Natural killer cell (primary cell): Measurements from ENCODE around the gene THAP12. TPM values are rescaled to one million over a fixed set of nuclear protein-coding genes. Genes with fewer than 3 reads are reported as not detected.

Experiments used
- ATAC-seq, 3 donors: fragments of 150-1000 bp in 2 of 3; fragments of 200-7000 bp in 1 of 3; cut with Tn5 transposase; 1 replicate in 1 of 3; 2 replicates in 2 of 3; pipeline ENCODE4 v1.10.0; 2021; ENCODE audit warnings: mild to moderate bottlenecking in 2 of 3, moderate library complexity in 2 of 3
- DNase-seq, 2 donors: peaks; one replicate each; pipeline versions ENCODE4 v3.0.0 to v3.0.0-alpha.2; 2013 to 2021; ENCODE audit warnings: mixed read lengths in 1 of 2
- H3K27ac ChIP-seq: one replicate; pipeline ENCODE4 v1.5.1; 2013; ENCODE audit warnings: mild to moderate bottlenecking, low read length
- H3K27me3 ChIP-seq: one replicate; pipeline ENCODE4 v1.6.1; 2013; ENCODE audit warnings: low read length; ENCODE audit not compliant: control insufficient read depth, insufficient read depth
- H3K36me3 ChIP-seq: one replicate; pipeline ENCODE4 v1.6.1; 2013; ENCODE audit warnings: low read length; ENCODE audit not compliant: control insufficient read depth, insufficient read depth
- H3K4me1 ChIP-seq: one replicate; pipeline ENCODE4 v1.6.1; 2013; ENCODE audit warnings: low read length; ENCODE audit not compliant: control insufficient read depth, insufficient read depth
- H3K4me3 ChIP-seq: one replicate; pipeline ENCODE4 v1.5.1; 2013; ENCODE audit warnings: low read length
- H3K9me3 ChIP-seq: one replicate; pipeline ENCODE4 v1.6.1; 2013; ENCODE audit warnings: low read length; ENCODE audit not compliant: control insufficient read depth, insufficient read depth
- H3K27ac Mint-ChIP-seq, 2 donors: one replicate each; pipeline ENCODE4 v1.8.0; 2022; ENCODE audit warnings: mild to moderate bottlenecking in 2 of 2, mixed read lengths in 2 of 2, moderate library complexity in 1 of 2
- H3K27me3 Mint-ChIP-seq, 2 donors: one replicate each; pipeline ENCODE4 v1.8.0; 2022; ENCODE audit warnings: low read depth in 2 of 2, mixed read lengths in 2 of 2
- H3K36me3 Mint-ChIP-seq: one replicate; pipeline ENCODE4 v1.8.0; 2022; ENCODE audit warnings: mixed read lengths
- H3K4me1 Mint-ChIP-seq, 2 donors: one replicate each; pipeline ENCODE4 v1.8.0; 2022; ENCODE audit warnings: mixed read lengths in 2 of 2
- H3K4me3 Mint-ChIP-seq: one replicate; pipeline ENCODE4 v1.8.0; 2022; ENCODE audit warnings: mild to moderate bottlenecking, moderate library complexity, mixed read lengths
- H3K9me3 Mint-ChIP-seq, 2 donors: one replicate each; pipeline ENCODE4 v1.8.0; 2022; ENCODE audit warnings: mixed read lengths in 2 of 2
- CTCF ChIP-seq: fragments of 200-600 bp; IDR thresholded peaks from one replicate; pipeline ENCODE4 v1.8.0; 2022; ENCODE audit warnings: antibody characterized with exemption
- WGBS: methylation state at CpG from one replicate; pipeline ENCODE4 v1.1.7; 2013; ENCODE audit warnings: missing lambda C conversion rate; ENCODE audit not compliant: insufficient coverage; 5-methylcytosine and 5-hydroxymethylcytosine counted together
- intact Hi-C: fragments of 100-400 bp; cut with micrococcal nuclease; formaldehyde crosslinking; loops from one replicate; pipeline ENCODE4 v1.14.2; 2022
- total RNA-seq, 4 donors: library from RNA; stranded (reverse); fragments of 120-200 nt in 1 of 4; gene quantifications; one replicate each; pipeline versions ENCODE4 v1.2.3 to v1.2.4, GENCODE V29; 2013 to 2022

THAP12 gene
- total RNA-seq, 3 donors from 2014 or later (not counting 1 experiment from before 2014, with no cell fraction given): 56.0 to 66.1 (median 64.3) TPM

- H3K27ac Mint-ChIP-seq: no peak overlapping the region
- intact Hi-C loops: no loop called here
- Histone ChIP-seq H3K9me3 (no peaks in the 10 kb centered on the region), H3K27ac (no peak overlapping the region), H3K36me3 (no peaks in the 10 kb centered on the region), H3K4me3 (no peak overlapping the region), H3K4me1 (no peaks in the 10 kb centered on the region), H3K27me3 (no peaks in the 10 kb centered on the region)
- H3K36me3 Mint-ChIP-seq: no peaks in the 10 kb centered on the region
- H3K4me3 Mint-ChIP-seq: no peak overlapping the region
- no peak for DNase-seq
- no peak for ATAC-seq
- no peak for TF ChIP-seq CTCF
- no peaks in the 10 kb centered on the region for H3K27me3 Mint-ChIP-seq
- no peaks in the 10 kb centered on the region for H3K9me3 Mint-ChIP-seq
- H3K4me1 Mint-ChIP-seq: no peaks in the 10 kb centered on the region
- WGBS: 87% methylated on average over 3 of the region's 3 CpGs
These were observed 67.7 kb downstream of the THAP12 start for GRCh38 chr11:76313271-76313670.

GRCh38 chr11:76310832-76311595 is 69.9 kb downstream of the THAP12 start:
- Histone ChIP-seq H3K4me3 (no peak overlapping the region), H3K36me3 (no peaks in the 10 kb centered on the region), H3K4me1 (no peaks in the 10 kb centered on the region), H3K27me3 (no peaks in the 10 kb centered on the region), H3K27ac (no peak overlapping the region), H3K9me3 (no peaks in the 10 kb centered on the region)
- Mint-ChIP-seq H3K27me3 (no peaks in the 10 kb centered on the region), H3K36me3 (no peaks in the 10 kb centered on the region), H3K4me1 (no peaks in the 10 kb centered on the region), H3K4me3 (no peak overlapping the region), H3K27ac (no peak overlapping the region), H3K9me3 (no peaks in the 10 kb centered on the region)
- 91% methylated on average over 13 of the region's 13 CpGs for WGBS
- no peak for TF ChIP-seq CTCF
- ATAC-seq (no peak), DNase-seq (no peak)
- intact Hi-C loops: no loop called here

GRCh38 chr11:76307978-76308747 is 72.8 kb downstream of the THAP12 start:
- Histone ChIP-seq H3K9me3 (no peaks in the 10 kb centered on the region), H3K4me1 (no peaks in the 10 kb centered on the region), H3K36me3 (no peaks in the 10 kb centered on the region), H3K4me3 (no peak overlapping the region), H3K27ac (no peak overlapping the region), H3K27me3 (no peaks in the 10 kb centered on the region)
- ATAC-seq (no peak), DNase-seq (no peak)
- no peaks in the 10 kb centered on the region for H3K9me3 Mint-ChIP-seq
- no peak for TF ChIP-seq CTCF
- H3K27ac Mint-ChIP-seq: no peak overlapping the region
- peaks cover 0 to 7% of the 10 kb centered on the region in 2 donors for H3K27me3 Mint-ChIP-seq
- intact Hi-C loops: no loop called here
- no peak overlapping the region for H3K4me3 Mint-ChIP-seq
- WGBS: 79% methylated on average over 6 of the region's 6 CpGs
- H3K36me3 Mint-ChIP-seq: no peaks in the 10 kb centered on the region
- no peaks in the 10 kb centered on the region for H3K4me1 Mint-ChIP-seq
